ENCODE measurements around the gene DNPH1.

The DNPH1 gene

GRCh38 chr6:43192911-43193310, 36.4 kb downstream of the DNPH1 start:
- H3K4me3 ChIP-seq (replicated peaks; ENCODE audit: low read depth, low read length) = no peak overlapping the region
- DNase-seq (ENCODE audit: extremely low read depth, low read depth) = no peak
- TF ChIP-seq CTCF (IDR thresholded peaks at IDR 0.05; ENCODE audit: low read depth, low read length, missing control alignments) = no peak

GRCh38 chr6:43189776-43190304, 39.4 kb downstream of the DNPH1 start:
- no peak for DNase-seq (ENCODE audit: extremely low read depth, low read depth)
- no peak for TF ChIP-seq CTCF (IDR thresholded peaks at IDR 0.05; ENCODE audit: low read depth, low read length, missing control alignments)
- no peak overlapping the region for H3K4me3 ChIP-seq (replicated peaks; ENCODE audit: low read depth, low read length)

- DNase-seq (ENCODE audit: extremely low read depth, low read depth) = no peak
- no peak for TF ChIP-seq CTCF (IDR thresholded peaks at IDR 0.05; ENCODE audit: low read depth, low read length, missing control alignments)
- no peak overlapping the region for H3K4me3 ChIP-seq (replicated peaks; ENCODE audit: low read depth, low read length)
Observed at GRCh38 chr6:43188426-43188825, 40.9 kb downstream of the DNPH1 start.

- TF ChIP-seq CTCF (IDR thresholded peaks at IDR 0.05; ENCODE audit: low read depth, low read length, missing control alignments) = no peak
- no peak for DNase-seq (ENCODE audit: extremely low read depth, low read depth)
- no peak overlapping the region for H3K4me3 ChIP-seq (replicated peaks; ENCODE audit: low read depth, low read length)
Observed at GRCh38 chr6:43187821-43188220, 41.5 kb downstream of the DNPH1 start.

- H3K4me3 ChIP-seq (replicated peaks; ENCODE audit: low read depth, low read length) = no peak overlapping the region
- no peak for TF ChIP-seq CTCF (IDR thresholded peaks at IDR 0.05; ENCODE audit: low read depth, low read length, missing control alignments)
- DNase-seq (ENCODE audit: extremely low read depth, low read depth) = no peak
Observed at GRCh38 chr6:43186706-43187105, 42.6 kb downstream of the DNPH1 start.

GRCh38 chr6:43186019-43186418, 43.3 kb downstream of the DNPH1 start:
- no peak for TF ChIP-seq CTCF (IDR thresholded peaks at IDR 0.05; ENCODE audit: low read depth, low read length, missing control alignments)
- no peak for DNase-seq (ENCODE audit: extremely low read depth, low read depth)
- no peak overlapping the region for H3K4me3 ChIP-seq (replicated peaks; ENCODE audit: low read depth, low read length)

- no peak for DNase-seq (ENCODE audit: extremely low read depth, low read depth)
- no peak overlapping the region for H3K4me3 ChIP-seq (replicated peaks; ENCODE audit: low read depth, low read length)
- TF ChIP-seq CTCF (IDR thresholded peaks at IDR 0.05; ENCODE audit: low read depth, low read length, missing control alignments) = no peak
Observed at GRCh38 chr6:43185391-43185985, 43.8 kb downstream of the DNPH1 start.
